G401 (cell line): ENCODE measurements around the gene FBXO21. TPM values are rescaled to one million over a fixed set of nuclear protein-coding genes. Genes with fewer than 3 reads are reported as not detected.

Experiments used
- DNase-seq: peaks from one replicate; pipeline ENCODE4 v3.0.0-alpha.2; 2015; ENCODE audit warnings: low spot score
- in situ Hi-C: cut with HindIII; loops from 2 replicates; pipeline ENCODE4 v1.10.0; 2016; ENCODE audit warnings: low sequenced_read_pairs, mixed read lengths
- total RNA-seq: library from RNA; depleted of rRNA; stranded (reverse); fragments of >200 nt; shearing (Covaris generic); gene quantifications from 2 replicates; pipeline ENCODE4 v1.2.3, GENCODE V29; 2014

FBXO21 gene
- total RNA-seq, 1 experiment from 2014 or later: 58.9 TPM

- in situ Hi-C loops: no loop called here
- DNase-seq: no peak
Measured at GRCh38 chr12:117145597-117146154, 44.6 kb downstream of the FBXO21 start.

- in situ Hi-C loops: no loop called here
- DNase-seq: no peak
Measured at GRCh38 chr12:117144599-117144998, 45.7 kb downstream of the FBXO21 start.

- no peak for DNase-seq
- in situ Hi-C loops: no loop called here
Measured at GRCh38 chr12:117143008-117143532, 47.2 kb downstream of the FBXO21 start.

- DNase-seq: no peak
- in situ Hi-C loops: no loop called here
Measured at GRCh38 chr12:117142094-117142493, 48.2 kb downstream of the FBXO21 start.

GRCh38 chr12:117141097-117141898 lies 49.0 kb downstream of the FBXO21 start:
- in situ Hi-C loops: no loop called here
- DNase-seq: peak; percentile 84

GRCh38 chr12:117140397-117141096 lies 49.7 kb downstream of the FBXO21 start:
- in situ Hi-C loops: no loop called here
- peak; percentile 49 for DNase-seq

GRCh38 chr12:117139025-117139717 lies 51.1 kb downstream of the FBXO21 start:
- no peak for DNase-seq
- in situ Hi-C loops: no loop called here

- in situ Hi-C loops: no loop called here
Measured at GRCh38 chr12:117134721-117135120, 55.5 kb downstream of the FBXO21 start.

GRCh38 chr12:117134059-117134458 lies 56.2 kb downstream of the FBXO21 start:
- peak; percentile 80 for DNase-seq
- in situ Hi-C loops: no loop called here

More at GRCh38 chr12:117134721-117135120, 55.5 kb downstream of the FBXO21 start:
- DNase-seq: no peak

- DNase-seq: no peak
- in situ Hi-C loops: no loop called here
Measured at GRCh38 chr12:117130801-117131200, 59.5 kb downstream of the FBXO21 start.

GRCh38 chr12:117129391-117129790 lies 60.9 kb downstream of the FBXO21 start:
- no peak for DNase-seq
- in situ Hi-C loops: no loop called here

- in situ Hi-C loops: no loop called here
- no peak for DNase-seq
Measured at GRCh38 chr12:117127933-117128823, 62.1 kb downstream of the FBXO21 start.

GRCh38 chr12:117126335-117126734 lies 63.9 kb downstream of the FBXO21 start:
- no peak for DNase-seq
- in situ Hi-C loops: no loop called here

- in situ Hi-C loops: no loop called here
Measured at GRCh38 chr12:117125767-117126166, 64.5 kb downstream of the FBXO21 start.

GRCh38 chr12:117125272-117125613 lies 65.0 kb downstream of the FBXO21 start:
- in situ Hi-C loops: no loop called here
- DNase-seq: peak; percentile 64

More at GRCh38 chr12:117125767-117126166, 64.5 kb downstream of the FBXO21 start:
- DNase-seq: no peak

- in situ Hi-C loops: no loop called here
- DNase-seq: no peak
Measured at GRCh38 chr12:117124421-117125271, 65.6 kb downstream of the FBXO21 start.

GRCh38 chr12:117121441-117121840 lies 68.8 kb downstream of the FBXO21 start:
- in situ Hi-C loops: no loop called here
- DNase-seq: no peak

- in situ Hi-C loops: no loop called here
- no peak for DNase-seq
Measured at GRCh38 chr12:117120787-117121186, 69.5 kb downstream of the FBXO21 start.
